Measurements from ENCODE around the gene PSMA7.

GRCh38 chr20:62131560-62132320, 11.5 kb downstream of the PSMA7 start:
- TF ChIP-seq EZH2 (IDR thresholded peaks at IDR 0.05) (no peak), POLR2AphosphoS5 (IDR thresholded peaks at IDR 0.05; ENCODE audit: borderline replicate concordance, low read depth, low read length) (no peak), FOXP2 (optimal IDR thresholded peaks at IDR 0.05; ENCODE audit: control extremely low read depth, extremely low read length, insufficient read depth) (no peak)
